Dedifferentiated amniotic fluid mesenchymal stem cell (primary cell): ENCODE results near the gene PRPF19.

ENCODE experiments used
- DNase-seq: peaks from one replicate; pipeline ENCODE4 v3.0.0-alpha.2; 2016; ENCODE audit errors: extremely low spot score

PRPF19 gene

DNA sequence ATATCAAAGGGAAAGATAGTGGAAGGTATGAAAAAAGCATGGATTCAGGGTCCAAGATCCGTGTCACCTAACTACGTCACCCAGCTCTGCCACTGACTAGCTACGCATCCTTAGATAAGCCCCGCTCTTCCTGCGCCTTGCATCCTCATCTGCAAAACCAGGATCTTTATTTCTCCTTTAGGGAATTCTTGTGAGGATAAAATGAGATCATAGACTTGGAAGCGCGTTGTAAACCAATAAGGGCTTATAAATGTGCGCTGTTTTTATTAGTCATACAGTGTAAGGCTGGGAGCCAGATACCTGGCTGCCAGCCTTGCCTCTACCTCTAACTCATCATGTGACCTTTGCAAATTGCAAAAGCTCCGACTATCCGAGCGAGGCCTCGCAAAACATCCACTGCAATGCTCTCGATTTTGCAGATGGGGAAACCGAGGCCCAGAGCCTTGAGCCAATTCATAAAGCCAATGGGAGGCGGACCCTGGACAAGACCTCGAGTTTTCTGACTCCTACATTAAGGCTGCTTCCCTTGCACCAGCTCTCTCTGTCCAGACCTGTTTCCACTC lies 753 bp downstream of the PRPF19 start:
- no peak for DNase-seq

DNA sequence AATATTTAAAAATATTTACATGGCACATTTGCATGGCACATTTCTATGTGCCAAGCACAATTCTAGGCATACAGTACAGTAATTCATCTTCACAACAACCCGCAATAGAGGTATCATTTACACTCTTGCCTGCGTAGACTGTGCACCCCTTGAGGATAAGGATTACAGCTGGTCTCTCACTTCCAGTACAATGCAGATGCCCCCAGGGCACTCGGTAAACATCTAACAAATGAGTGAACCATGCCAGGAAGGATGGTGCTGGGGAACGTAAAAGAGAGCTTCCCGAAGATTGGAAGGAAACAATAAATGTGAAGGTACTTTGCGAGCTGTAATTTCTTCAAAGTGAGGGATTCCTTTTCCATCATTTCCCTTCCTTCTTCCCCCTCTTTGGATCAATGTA lies 1.3 kb downstream of the PRPF19 start:
- no peak for DNase-seq

DNA sequence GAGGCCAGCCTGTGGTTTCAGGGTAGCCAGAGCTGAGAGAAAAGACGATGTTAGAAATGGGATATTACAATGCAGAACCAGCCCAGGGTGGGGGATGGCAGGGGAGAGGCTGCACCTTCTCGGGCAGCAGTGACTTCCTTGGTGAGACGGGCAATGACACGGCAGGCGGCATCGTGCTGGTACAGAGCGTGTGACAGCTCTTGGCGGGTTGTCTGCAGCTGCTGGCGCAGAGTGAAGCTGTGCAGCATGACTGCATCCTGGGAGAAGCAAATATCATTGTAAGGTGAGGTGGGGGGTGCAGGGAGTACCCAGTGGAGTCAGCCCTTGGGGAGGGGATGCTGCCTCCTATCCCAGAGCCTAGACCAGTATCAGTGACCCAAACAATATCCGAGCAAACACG lies 3.8 kb downstream of the PRPF19 start:
- DNase-seq: no peak

DNA sequence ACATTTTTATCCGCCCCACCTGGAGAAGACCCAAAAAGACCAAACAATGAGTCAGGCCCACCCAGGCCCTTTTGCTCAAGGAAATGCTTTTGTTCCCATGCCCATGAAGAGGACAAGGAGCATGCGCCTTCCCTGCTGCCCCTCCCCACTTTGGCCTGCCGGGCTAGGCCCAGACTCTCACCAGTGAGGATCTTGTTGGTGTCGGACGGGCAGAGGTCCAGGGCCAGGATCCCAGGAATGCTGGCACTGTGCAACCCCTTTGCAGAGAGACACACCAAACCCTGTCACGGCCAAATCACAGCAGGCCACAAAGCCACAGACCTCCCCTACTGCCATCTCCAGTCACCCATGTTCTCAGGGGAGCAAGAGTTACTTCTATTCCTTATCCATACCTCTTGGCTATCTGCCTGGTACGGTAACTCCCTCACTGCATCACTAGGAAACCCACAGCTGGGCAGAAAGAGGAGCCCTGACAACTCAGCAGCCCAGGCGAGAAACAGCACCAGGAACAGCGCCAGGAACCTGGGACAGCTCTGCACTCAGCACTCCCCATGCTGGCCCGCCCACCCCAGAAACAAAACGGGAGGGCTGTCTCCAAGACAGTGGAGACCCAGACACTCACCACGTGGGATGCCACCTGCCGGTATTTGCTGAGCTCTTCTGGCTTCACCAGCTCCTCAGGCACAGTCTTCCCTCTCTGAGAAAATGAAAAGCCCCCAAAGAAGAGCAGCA lies 5.5 kb downstream of the PRPF19 start:
- DNase-seq: no peak

DNA sequence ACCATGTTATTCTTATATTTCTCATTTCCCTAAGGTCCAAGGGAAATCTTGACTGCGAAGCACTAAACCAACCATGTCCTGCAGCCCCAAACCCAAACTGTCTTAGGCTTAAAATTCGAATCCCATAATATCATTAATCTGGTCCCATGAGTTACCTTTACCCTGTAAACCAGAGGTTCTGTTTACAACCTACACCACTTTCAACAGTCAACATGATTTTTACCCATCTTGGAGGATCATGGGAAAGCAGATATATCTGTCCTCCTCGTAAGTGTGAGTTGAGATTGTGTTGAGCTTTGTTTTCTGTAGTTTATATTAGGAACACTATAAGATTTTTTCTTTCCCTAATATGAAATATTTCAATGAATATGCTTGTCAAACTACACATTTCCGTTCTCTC lies 6.4 kb downstream of the PRPF19 start:
- DNase-seq: no peak

DNA sequence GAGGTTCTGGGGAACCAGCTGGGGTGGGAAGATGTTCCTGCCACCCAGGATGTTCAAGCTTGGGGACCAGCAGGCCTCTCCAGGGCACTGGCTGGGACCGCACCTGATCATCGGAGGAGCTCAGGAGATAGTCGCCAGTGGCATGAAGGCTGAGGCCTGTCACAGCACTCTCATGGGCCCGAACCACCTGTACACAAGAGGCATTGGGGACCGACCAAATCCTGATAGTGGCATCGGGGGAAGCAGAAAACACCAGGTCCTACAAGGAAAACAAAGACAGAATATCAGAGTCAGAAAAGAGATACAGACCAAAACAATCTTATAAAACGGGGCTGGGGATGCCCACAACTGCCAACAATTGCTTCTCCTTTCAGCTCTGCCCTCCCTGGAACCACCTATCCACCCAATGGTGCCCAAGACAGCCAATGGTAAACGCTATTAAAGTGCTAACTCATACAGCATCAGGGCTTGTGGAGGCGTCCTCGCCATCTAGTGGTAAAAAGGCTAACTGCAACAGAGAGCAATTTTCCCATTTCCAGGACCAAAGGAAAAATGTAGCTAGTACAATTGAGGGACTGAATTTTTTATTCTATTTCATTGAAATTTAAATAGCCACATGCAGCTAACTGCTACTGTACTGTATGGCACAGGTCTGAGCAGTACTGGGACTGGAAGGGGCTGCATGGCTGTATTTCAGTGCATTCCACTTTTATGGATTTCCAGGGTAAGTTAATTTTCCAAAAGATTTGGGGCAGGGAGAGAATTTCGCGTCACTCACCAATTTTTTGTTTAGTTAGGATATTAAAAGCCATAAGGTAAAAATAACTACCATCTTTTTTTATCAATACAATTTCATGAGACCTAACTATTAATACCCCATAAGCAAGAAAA lies 7.1 kb downstream of the PRPF19 start:
- DNase-seq: peak; percentile 81

DNA sequence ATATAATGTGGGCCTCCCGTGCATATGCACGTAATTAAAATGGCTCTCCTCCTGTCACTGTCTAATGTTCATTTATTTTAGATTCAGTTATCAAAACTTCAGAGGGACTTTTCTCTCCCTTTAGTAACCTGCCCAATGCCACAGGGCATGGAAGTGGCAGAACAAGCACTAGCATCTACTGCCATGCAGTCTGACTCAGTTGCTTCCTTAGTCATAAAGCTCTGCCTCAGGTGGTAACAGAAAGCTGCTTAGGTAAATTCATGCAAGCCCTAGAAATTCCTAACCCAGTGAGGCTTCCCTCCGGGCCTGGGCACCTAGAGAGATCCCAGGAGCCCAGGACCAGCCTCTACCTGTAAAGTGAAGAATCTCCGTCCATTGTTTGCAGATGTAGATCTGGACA lies 8.9 kb downstream of the PRPF19 start:
- no peak for DNase-seq

DNA sequence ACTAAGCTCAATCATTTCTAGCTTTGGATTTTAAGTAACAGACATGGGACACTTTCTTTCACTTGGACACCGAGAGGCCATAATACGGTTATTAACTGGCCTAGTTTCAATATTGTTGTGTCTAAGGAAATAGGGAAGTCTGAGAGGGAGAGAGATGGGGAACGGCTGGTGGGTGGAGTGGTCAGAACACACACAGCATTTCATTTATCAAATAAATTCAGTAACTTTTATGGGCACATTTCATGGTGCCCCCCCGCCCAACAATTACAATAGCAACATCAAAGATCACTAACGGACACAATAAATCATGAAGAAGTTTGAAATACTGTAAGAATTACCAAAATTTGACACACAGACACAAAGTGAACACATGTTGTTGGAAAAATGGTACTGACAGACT lies 10.7 kb downstream of the PRPF19 start:
- DNase-seq: no peak

DNA sequence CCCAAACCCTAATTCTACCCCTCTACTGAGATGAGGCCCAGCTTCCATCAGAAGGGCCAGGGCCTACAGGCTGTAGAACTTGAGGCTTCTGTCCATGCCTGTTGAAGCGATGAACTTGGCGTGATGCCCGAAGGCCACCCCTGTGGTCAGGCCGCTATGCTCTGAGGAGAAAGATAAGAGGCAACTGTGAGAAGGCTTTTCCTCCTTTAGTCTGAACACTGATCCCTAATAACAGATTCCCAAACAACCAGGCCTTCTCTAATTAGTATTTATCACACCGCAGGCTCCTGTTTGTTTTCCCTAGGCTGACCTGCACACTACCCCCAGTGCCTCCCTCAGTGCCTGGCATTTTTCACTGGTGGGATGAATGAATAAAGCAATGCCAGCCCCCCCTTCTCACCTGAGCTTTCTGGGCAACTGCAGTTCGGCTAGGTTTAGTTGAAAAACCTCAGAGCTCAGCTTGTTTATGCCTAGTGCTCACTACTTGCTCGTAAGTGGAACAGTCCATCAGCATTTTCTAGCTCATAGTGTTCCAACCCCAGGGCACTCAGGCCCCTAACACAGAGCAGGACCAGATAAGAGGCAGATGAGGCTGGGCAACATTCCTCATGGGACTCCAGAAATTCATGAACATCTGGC lies 15.2 kb downstream of the PRPF19 start:
- DNase-seq: no peak

DNA sequence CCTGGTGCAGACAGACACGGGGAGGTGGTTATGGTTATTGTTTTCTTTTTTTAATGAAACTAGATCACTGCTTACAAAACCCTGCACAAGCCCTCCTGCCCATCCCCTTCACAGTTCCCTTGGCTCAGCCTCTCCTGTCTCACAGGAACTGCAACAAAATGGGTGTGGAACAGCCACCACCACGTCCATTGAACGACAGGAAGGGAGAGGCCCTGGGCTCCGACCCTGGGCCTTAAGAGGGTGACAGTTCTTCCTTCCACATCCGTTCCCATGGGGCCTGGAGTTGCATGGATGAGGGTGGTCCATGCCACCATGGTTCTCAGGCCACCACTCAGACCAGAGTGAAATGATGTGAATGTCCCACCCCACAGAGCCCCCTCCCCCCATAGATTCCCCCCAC lies 15.7 kb downstream of the PRPF19 start:
- DNase-seq: no peak

DNA sequence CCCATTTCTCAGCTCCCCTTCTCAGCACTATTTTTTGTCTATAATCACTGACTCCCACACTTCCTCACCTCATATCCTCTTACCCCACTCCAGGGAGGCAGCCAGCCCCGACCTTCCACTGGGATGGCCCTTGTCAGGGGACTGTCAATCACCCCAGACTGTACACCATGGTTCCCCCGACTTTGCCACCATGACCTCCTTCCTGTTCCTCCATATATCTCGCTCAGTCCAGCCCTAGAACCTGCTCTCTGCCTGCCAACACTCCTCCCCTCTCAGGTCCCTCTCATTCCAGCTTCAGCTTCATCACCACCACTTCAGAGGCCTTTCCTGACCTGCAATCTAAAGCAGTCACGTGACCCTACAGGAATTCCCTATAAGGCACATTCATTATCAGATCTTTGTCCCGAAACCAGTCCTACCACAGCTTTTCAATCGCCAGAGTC lies 16.5 kb downstream of the PRPF19 start:
- no peak for DNase-seq

DNA sequence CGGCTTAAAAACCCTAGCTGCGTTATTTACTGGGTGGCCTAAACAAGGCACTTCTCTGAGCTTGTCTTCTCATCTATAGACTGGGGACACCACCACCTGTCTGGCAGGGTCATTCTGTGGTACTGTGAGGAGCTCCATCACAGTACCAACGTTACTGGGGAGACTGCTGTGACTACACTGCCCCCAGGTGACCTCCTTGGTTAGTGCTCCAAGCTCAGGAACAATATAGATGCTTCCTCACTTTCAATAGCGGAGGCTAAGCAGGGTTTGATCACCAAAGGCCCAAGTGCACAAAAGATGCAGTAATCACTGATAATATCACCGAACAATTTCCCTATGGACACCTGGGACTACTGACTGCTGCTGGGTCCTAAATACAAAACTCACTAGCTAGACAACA lies 18.8 kb downstream of the PRPF19 start:
- no peak for DNase-seq

DNA sequence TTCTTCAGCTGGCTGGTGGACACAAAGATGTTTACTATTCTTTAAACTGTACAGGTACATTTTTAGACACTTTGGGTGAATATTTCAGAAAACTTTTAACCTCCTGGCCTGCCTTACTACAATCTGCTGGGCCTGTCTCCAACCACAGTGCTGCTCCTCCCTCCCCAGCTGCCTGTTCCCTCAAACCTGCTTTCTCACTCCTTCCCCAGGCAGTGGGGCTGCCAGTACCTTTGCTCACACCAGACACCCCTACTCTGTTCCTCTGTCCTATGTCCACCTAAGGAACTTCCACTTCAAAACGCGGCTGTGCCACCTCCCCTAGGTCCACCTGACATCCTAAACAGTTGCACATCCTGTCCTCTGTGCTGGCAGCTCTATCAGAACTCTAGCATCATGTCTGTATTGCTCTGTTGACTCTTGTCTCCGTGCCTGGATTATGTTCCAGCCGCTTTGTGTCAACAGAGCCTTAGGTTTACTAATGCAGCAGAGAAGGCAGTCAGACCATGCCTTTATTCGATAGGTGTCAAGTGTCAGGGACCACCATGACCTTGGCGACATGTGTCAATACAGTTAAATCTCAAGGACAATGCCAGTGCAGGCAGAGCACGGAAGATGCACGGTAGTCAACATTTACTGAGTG lies 25.6 kb downstream of the PRPF19 start:
- no peak for DNase-seq

DNA sequence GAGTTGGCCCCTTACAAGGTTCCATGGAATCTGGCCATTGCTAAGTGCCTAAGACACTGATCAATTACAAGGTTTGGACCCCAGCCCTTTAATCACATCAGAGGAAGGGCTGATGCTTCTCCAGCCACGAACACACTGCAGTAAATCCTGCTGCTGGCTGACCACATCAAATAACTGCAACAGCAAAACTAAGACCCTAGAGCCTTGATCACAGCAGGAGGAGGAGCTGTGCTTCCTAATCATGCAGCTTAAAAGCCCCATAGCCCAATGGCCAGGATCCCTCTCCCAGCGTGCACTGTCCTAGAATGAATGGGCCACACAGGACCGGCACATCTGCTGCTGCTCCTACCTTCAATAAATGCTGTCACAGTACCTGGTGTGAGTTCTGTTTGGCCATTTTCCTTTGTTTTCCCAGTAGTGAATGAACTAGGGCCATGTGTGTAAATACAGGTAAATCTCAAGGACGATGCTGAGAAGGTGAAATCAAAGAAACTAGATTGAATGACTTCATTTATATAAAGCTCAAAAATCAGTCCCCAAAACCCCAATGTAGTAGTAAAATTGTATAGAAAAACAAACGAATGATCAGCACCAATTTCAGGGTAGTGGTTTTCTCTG lies 26.3 kb downstream of the PRPF19 start:
- DNase-seq: no peak

DNA sequence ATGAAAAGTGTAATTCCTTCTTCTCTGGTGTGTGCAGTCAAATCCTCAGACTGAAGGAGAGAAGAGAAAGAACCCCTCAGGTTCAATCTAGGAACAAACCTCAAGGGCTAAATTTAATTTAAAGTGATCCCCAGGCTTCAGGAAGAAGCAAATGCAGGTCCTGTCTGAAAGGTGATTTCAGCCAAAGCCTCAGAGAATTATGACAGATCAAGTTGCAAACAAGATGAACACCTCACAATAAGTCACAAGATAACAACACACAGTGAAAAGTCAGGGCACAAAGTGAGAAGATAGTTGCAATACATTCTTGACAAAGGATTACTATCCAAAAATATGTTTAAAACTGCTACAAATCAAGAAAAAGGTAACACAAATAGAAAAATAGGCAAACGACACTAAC lies 27.3 kb downstream of the PRPF19 start:
- DNase-seq: no peak

DNA sequence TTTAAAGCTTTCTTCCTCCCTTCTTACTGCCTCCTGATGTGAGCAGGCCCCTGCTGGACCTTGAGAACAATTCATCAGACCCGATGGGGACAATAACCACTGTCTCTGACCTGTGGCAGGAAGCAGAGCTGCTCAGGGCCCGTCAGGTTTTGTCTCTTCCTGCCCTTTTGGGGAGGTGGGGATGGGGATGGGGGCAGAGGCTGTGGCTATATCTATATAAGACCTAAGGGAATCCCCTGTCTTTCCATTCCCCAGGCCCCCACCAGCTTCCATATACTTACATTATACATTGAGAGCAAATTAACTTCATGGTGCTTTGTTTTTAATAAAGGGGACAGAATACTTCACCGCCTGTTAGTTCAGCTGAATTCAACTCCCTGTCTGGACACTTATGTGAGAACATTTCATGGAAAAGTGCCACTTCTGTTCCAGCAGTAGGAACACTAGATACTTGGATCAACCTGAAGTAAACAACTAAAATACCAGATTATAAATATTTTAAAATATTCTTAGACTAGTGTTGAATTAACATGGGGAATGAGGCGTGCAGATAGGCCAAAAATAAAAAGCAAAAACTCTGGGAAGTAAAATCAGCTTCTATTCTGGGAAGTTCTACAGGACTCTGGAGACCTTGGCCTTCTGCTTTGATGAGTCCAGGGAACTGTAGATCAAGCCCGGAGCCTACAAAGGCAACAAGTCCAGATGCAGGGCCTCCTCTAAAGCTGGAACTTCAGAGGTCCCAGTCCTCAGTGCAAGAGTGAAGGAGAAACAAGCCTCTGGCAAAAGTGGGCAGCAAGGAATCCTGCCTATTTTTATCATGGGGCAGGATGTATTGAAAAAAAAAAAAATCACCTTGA lies 27.9 kb downstream of the PRPF19 start:
- no peak for DNase-seq

DNA sequence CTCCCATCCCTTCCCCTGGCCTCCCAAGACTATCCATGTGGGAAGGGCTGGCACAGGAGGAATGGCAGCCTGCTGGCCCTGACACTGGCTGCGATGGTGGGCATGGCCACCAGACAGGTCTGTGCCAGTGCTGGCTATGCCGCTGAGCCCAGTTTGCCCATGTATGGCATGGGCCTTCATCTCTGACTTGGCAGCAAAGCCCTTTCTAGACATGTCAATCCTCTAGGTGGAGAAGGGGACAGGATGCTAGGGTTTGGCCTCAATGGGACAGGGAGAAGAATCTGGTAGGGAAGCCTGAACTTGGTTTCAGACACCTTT lies 30.3 kb downstream of the PRPF19 start:
- DNase-seq: no peak

DNA sequence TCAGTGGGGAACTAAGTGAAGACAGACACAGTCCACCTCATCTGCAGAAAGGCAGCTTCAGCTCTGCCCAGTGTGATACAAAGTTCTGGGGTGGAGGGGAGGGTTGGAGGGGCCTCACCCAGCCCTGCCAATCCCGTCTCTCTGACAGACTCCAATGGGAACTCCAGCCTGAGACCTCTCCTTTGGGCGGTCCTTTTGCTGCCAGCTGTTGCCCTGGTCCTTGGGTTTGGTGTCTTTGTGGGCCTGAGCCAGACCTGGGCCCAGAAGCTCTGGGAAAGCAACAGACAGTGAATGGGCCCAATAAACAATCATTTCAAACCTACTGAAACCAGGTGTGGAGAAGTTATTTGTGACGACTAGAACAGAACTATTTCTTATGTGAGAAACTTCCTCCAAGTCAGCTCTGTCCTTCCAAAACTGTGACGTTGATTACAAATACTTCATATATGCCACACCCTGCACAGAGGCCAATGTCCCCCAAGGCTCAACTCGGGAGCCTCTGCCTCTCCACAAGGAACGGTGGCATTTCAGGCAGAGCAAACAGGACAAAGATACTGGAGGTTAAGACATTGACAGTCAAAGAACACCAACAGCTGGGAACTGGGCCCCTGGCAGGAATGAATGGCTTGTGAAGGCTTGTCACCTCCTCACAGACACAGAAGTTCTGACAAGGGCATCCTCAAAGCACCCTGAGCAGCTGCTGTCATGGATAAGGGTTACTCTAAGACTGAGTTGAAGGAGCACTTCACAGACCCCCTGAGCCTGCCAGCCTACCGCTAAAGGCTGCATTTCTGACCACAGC lies 30.8 kb downstream of the PRPF19 start:
- no peak for DNase-seq

DNA sequence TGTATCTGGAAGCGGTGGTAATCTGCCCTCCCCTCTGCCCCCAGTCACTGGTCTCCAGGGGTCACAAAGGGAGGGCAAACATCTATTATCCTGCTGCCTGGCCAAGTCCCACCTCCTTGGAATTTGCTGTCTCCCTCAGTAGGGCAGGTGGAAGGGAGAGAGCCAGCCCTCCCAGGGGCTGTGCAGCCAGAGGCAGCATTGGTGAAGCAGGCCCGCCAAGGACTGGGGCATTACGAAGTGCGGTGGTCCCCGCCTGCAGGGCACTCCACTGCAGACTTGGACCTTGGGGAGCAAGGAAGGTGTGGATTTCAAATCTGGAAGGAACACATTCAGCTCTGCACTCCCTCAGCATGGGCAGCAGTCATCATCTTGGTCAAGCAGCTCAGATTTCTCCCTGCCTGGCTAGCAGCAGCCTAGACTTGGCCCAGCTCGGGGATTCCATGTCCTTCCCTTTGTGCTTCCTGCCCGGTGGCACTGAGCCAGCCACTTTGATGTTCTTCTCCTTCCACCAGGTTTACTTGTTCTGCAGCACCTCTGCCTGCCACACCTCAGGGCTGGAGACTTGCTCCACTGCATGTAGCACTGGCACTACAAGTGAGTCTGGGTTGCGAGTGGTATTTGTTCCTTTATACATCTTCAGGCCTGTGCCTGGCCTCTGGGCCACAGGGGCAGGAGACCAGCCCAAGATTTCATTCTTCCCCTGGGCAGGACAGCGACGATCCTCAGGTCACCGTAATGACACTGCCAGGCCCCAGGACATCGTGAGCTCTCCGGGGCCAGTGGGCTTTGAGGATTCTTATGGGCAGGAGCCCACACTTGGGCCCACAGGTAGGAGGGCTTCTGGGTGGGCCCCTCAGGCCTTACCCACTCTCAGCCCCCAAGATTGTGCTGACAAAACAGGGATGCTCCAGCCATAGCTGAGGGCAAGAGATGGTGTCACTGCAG lies 31.7 kb downstream of the PRPF19 start:
- no peak for DNase-seq
